SK-N-SH (cell line): ENCODE measurements around the gene KIAA2012. TPM values are rescaled to one million over a fixed set of nuclear protein-coding genes. Genes with fewer than 3 reads are reported as not detected.

Source experiments
- CTCF ChIA-PET: fragments of 300-600, 350-600 bp; formaldehyde crosslinking; extraction: SDS; loops from one replicate; lab custom pipeline; 2021; lab: Yijun Ruan, JAX
- POLR2A ChIA-PET: fragments of 350-600 bp; sonication (Branson Sonifier 250); formaldehyde crosslinking; extraction: SDS; loops from one replicate; lab custom pipeline; 2020; ENCODE audit warnings: antibody characterized with exemption, inconsistent platforms; lab: Yijun Ruan, JAX
- DNase-seq: peaks from one replicate; pipeline ENCODE4 v3.0.0; 2012
- H2AFZ ChIP-seq: fragments of 200-600 bp; sonication (generic); 2 replicates; pipeline ENCODE4 v1.8.1; 2016; ENCODE audit warnings: antibody characterized with exemption, mild to moderate bottlenecking, low read depth
- H3F3A ChIP-seq: fragments of 200-600 bp; sonication (generic); replicated peaks from 2 replicates; pipeline ENCODE3; 2016; ENCODE audit warnings: antibody characterized with exemption, mild to moderate bottlenecking; ENCODE audit not compliant: insufficient read depth
- H3K27ac ChIP-seq, 2 experiments: fragments of 200-500 bp in 1 of 2; fragments of 200-600 bp in 1 of 2; sonication (Bioruptor generic) in 1 of 2; sonication (generic), shearing (Covaris generic) in 1 of 2; 2 replicates each; pipeline versions ENCODE4 v1.5.1 to v1.6.1; 2014 to 2016; ENCODE audit warnings: low read depth in 2 of 2, inconsistent platforms in 1 of 2, low read length in 1 of 2, mild to moderate bottlenecking in 1 of 2, mixed read lengths in 1 of 2
- H3K27me3 ChIP-seq: fragments of 200-600 bp; sonication (generic), shearing (Covaris generic); 2 replicates; pipeline ENCODE4 v1.6.1; 2016; ENCODE audit warnings: mixed run types; ENCODE audit not compliant: insufficient read depth
- H3K36me3 ChIP-seq, 2 experiments: fragments of 200-500 bp in 1 of 2; fragments of 200-600 bp in 1 of 2; sonication (Bioruptor generic) in 1 of 2; sonication (generic) in 1 of 2; replicated peaks in 1 of 2; 2 replicates each; pipeline versions ENCODE3 to v1.5.1; 2014 to 2016; ENCODE audit warnings: low read length in 1 of 2, mild to moderate bottlenecking in 1 of 2; ENCODE audit not compliant: insufficient read depth in 2 of 2, control insufficient read depth in 1 of 2
- H3K4me1 ChIP-seq, 2 experiments: fragments of 200-500 bp in 1 of 2; fragments of 200-600 bp in 1 of 2; sonication (Bioruptor generic) in 1 of 2; sonication (generic), shearing (Covaris generic) in 1 of 2; 2 replicates each; pipeline versions ENCODE4 v1.5.1 to v1.6.1; 2014 to 2016; ENCODE audit warnings: low read depth in 1 of 2, low read length in 1 of 2, mixed run types in 1 of 2; ENCODE audit not compliant: insufficient read depth in 2 of 2, control insufficient read depth in 1 of 2
- H3K4me2 ChIP-seq: fragments of 200-600 bp; sonication (generic), shearing (Covaris generic); 2 replicates; pipeline ENCODE4 v1.6.1; 2017; ENCODE audit warnings: mixed run types
- H3K4me3 ChIP-seq, 2 experiments: fragments of 200-500 bp in 1 of 2; fragments of 200-600 bp in 1 of 2; sonication (Bioruptor generic) in 1 of 2; sonication (generic), shearing (Covaris generic) in 1 of 2; 2 replicates each; pipeline versions ENCODE4 v1.5.1 to v1.8.1; 2014 to 2016; ENCODE audit warnings: low read depth in 2 of 2, inconsistent platforms in 1 of 2, low read length in 1 of 2, mild to moderate bottlenecking in 1 of 2, mixed read lengths in 1 of 2, moderate library complexity in 1 of 2
- H3K79me2 ChIP-seq: fragments of 200-600 bp; sonication (generic); 2 replicates; pipeline ENCODE4 v1.8.1; 2017; ENCODE audit warnings: mild to moderate bottlenecking; ENCODE audit not compliant: insufficient read depth
- H3K9ac ChIP-seq: fragments of 200-600 bp; sonication (generic); 2 replicates; pipeline ENCODE4 v1.6.1; 2017; ENCODE audit warnings: mixed run types
- H3K9me2 ChIP-seq: fragments of 200-600 bp; sonication (generic); 2 replicates; pipeline ENCODE4 v1.6.1; 2017; ENCODE audit warnings: mixed run types
- H3K9me3 ChIP-seq: fragments of 200-600 bp; sonication (generic); 2 replicates; pipeline ENCODE4 v1.6.1; 2017; ENCODE audit warnings: mixed run types, mild to moderate bottlenecking, moderate library complexity
- H4K20me1 ChIP-seq: fragments of 200-600 bp; sonication (generic); 2 replicates; pipeline ENCODE4 v1.6.1; 2017; ENCODE audit warnings: mild to moderate bottlenecking, mixed run types; ENCODE audit not compliant: insufficient read depth
- CHD2 ChIP-seq: fragments of 150-350 bp; IDR thresholded peaks from 2 replicates; pipeline ENCODE4 v1.6.1; 2018; ENCODE audit warnings: low read length; ENCODE audit not compliant: partially characterized antibody
- CTCF ChIP-seq: fragments of 200-600 bp; sonication (generic); IDR thresholded peaks from 2 replicates; pipeline ENCODE4 v1.6.1; 2017; ENCODE audit warnings: antibody characterized with exemption, mild to moderate bottlenecking, moderate library complexity
- ELF1 ChIP-seq: IDR thresholded peaks from 2 replicates; pipeline ENCODE4 v1.4.0; 2012
- EP300 ChIP-seq, 2 experiments: IDR thresholded peaks; 2 replicates each; pipeline versions ENCODE4 v1.4.0 to v1.6.1; 2012; ENCODE audit warnings: borderline replicate concordance in 1 of 2, low read depth in 1 of 2, low read length in 1 of 2
- GATA2 ChIP-seq: sonication (generic); formaldehyde crosslinking; IDR thresholded peaks from 2 replicates; pipeline ENCODE4 v1.5.0; 2020; ENCODE audit warnings: mild to moderate bottlenecking, missing genetic modification reagents
- JUND ChIP-seq: IDR thresholded peaks from 2 replicates; pipeline ENCODE4 v1.4.0; 2012
- MAX ChIP-seq: IDR thresholded peaks from 2 replicates; pipeline ENCODE4 v1.4.0; 2012; ENCODE audit warnings: low read depth
- NFIC ChIP-seq: IDR thresholded peaks from 2 replicates; pipeline ENCODE4 v1.4.0; 2012; ENCODE audit warnings: borderline replicate concordance
- NRF1 ChIP-seq: IDR thresholded peaks from 2 replicates; pipeline ENCODE4 v1.6.1; 2012; ENCODE audit warnings: low read depth, mild to moderate bottlenecking, low read length
- REST ChIP-seq: IDR thresholded peaks from 2 replicates; pipeline ENCODE4 v1.6.1; 2012; ENCODE audit warnings: mild to moderate bottlenecking, low read depth, low read length, moderate library complexity
- RXRA ChIP-seq: IDR thresholded peaks from 2 replicates; pipeline ENCODE4 v1.4.0; 2012; ENCODE audit warnings: low read depth, mild to moderate bottlenecking, borderline replicate concordance
- TAF1 ChIP-seq: IDR thresholded peaks from 2 replicates; pipeline ENCODE4 v1.6.1; 2012; ENCODE audit warnings: low read depth, mild to moderate bottlenecking, low read length, moderate library complexity, borderline replicate concordance
- YY1 ChIP-seq: IDR thresholded peaks from 2 replicates; pipeline ENCODE4 v1.4.0; 2012; ENCODE audit warnings: low read depth, mild to moderate bottlenecking
- ZBTB33 ChIP-seq: IDR thresholded peaks from 2 replicates; pipeline ENCODE4 v1.4.0; 2012; ENCODE audit warnings: low read depth, borderline replicate concordance
- WGBS: methylation state at CpG from one replicate; pipeline ENCODE4 v1.1.6; 2017; ENCODE audit warnings: low lambda C conversion rate; 5-methylcytosine and 5-hydroxymethylcytosine counted together
- polyA plus RNA-seq, 3 experiments: library from polyadenylated mRNA; depleted of rRNA; stranded (reverse); fragments of >200 nt; gene quantifications; 2 replicates each; pipeline ENCODE4 v1.2.3, GENCODE V29; 2012

KIAA2012 gene
- polyA plus RNA-seq, 1 of the 3 experiments (the other 2 are of a cell fraction), result 0.07 TPM

GRCh38 chr2:202161151-202161835 lies 88.2 kb downstream of the KIAA2012 start (continued):
- no peak for TF ChIP-seq ZBTB33
- peak; percentile 68 for TF ChIP-seq MAX
- no peak for TF ChIP-seq NRF1
- peak; percentile 33; the same call in 1 of the 2 replicates for TF ChIP-seq REST
- peak in 1 of 2 experiments; percentile 69; a peak in 1 of 4 replicates for TF ChIP-seq EP300 (IDR thresholded peaks at IDR 0.05; ENCODE audit: borderline replicate concordance in 1 of 2, low read depth in 1 of 2, low read length in 1 of 2)
- TF ChIP-seq CHD2, result no peak
- TF ChIP-seq, all 33 proteins: peak for 10

- no peaks in the 10 kb centered on the region for H3K79me2 ChIP-seq
- ChIA-PET POLR2A (interaction anchor here (0.5 kb wide), 1 partner anchor 1894 kb away, joined by 7 read pairs; no protein-coding TSS in a partner anchor), CTCF (interaction anchor here (0.8 to 2.3 kb wide), 6 partner anchors 10 to 304 kb away, joined by 3 to 15 read pairs (median 4); no protein-coding TSS in a partner anchor)
- peaks cover 6 to 11% of the 10 kb centered on the region in 2 experiments; a peak in 2 of 4 replicates for H3K4me1 ChIP-seq
- no peaks in the 10 kb centered on the region for H4K20me1 ChIP-seq
- H3K36me3 ChIP-seq, result no peaks in the 10 kb centered on the region
- no peaks in the 10 kb centered on the region for H3K9me3 ChIP-seq
- WGBS, result 82% methylated on average over 3 of the region's 3 CpGs
- H3F3A ChIP-seq, result peaks cover 5% of the 10 kb centered on the region
- no peak overlapping the region for H2AFZ ChIP-seq
- no peak overlapping the region for H3K27ac ChIP-seq
- H3K9me2 ChIP-seq, result no peaks in the 10 kb centered on the region
- H3K9ac ChIP-seq, result no peak overlapping the region
- DNase-seq, result no peak
- H3K4me2 ChIP-seq, result no peak overlapping the region
- H3K27me3 ChIP-seq, result no peaks in the 10 kb centered on the region
- H3K4me3 ChIP-seq, result no peak overlapping the region
- TF ChIP-seq GATA2 (CRISPR knock-in tag) (no peak), REST (no peak), NFIC (no peak), TAF1 (no peak), RXRA (no peak), CTCF (no peak), ELF1 (no peak), MAX (no peak), JUND (no peak), ZBTB33 (no peak), YY1 (no peak)
Observed at GRCh38 chr2:202164411-202164810, 91.4 kb downstream of the KIAA2012 start.
